ENCODE measurements around the gene KRT2. TPM values are rescaled to one million over a fixed set of nuclear protein-coding genes. Genes with fewer than 3 reads are reported as not detected.

The KRT2 gene
- total RNA-seq, 1 experiment from 2014 or later = not detected

GRCh38 chr12:52647601-52648000 is 4.4 kb downstream of the KRT2 start:
- Mint-ChIP-seq H3K4me1 (no peaks in the 10 kb centered on the region), H3K4me3 (no peak overlapping the region), H3K36me3 (no peaks in the 10 kb centered on the region), H3K9me3 (peaks cover 9% of the 10 kb centered on the region), H3K27ac (no peak overlapping the region), H3K27me3 (ENCODE audit: low read depth) (no peaks in the 10 kb centered on the region; the same call in 1 of the 2 replicates)
- POLR2A ChIA-PET = no interaction called here
- no peak for TF ChIP-seq ZNF219 (CRISPR knock-in tag; IDR thresholded peaks at IDR 0.05; ENCODE audit: borderline replicate concordance)
- no peak for TF ChIP-seq OVOL2 (CRISPR knock-in tag; IDR thresholded peaks at IDR 0.05; ENCODE audit: borderline replicate concordance)
- no peak for TF ChIP-seq RORB (CRISPR knock-in tag; IDR thresholded peaks at IDR 0.05)
- TF ChIP-seq ZNF232 (CRISPR knock-in tag; IDR thresholded peaks at IDR 0.05) = no peak
- TF ChIP-seq ZBTB43 (CRISPR knock-in tag; IDR thresholded peaks at IDR 0.05) = no peak
- no peak for TF ChIP-seq SMAD4 (CRISPR knock-in tag; IDR thresholded peaks at IDR 0.05)
- no peak for TF ChIP-seq ZNF138 (CRISPR knock-in tag; conservative IDR thresholded peaks at IDR 0.05)
- no peak for TF ChIP-seq KAT7 (CRISPR knock-in tag; IDR thresholded peaks at IDR 0.05; ENCODE audit: borderline replicate concordance)
- TF ChIP-seq FOXK1 (CRISPR knock-in tag; IDR thresholded peaks at IDR 0.05) = no peak
- TF ChIP-seq RELA (CRISPR knock-in tag; IDR thresholded peaks at IDR 0.05; ENCODE audit: borderline replicate concordance) = no peak
- no peak for TF ChIP-seq NR3C1 (CRISPR knock-in tag; conservative IDR thresholded peaks at IDR 0.05; ENCODE audit: low read depth)
- no peak for TF ChIP-seq ZSCAN18 (CRISPR knock-in tag; IDR thresholded peaks at IDR 0.05)
- no peak for TF ChIP-seq GRHL2 (CRISPR knock-in tag; IDR thresholded peaks at IDR 0.05; ENCODE audit: insufficient replicate concordance, severe bottlenecking)
- no peak for TF ChIP-seq ZNF671 (CRISPR knock-in tag; IDR thresholded peaks at IDR 0.05)
- TF ChIP-seq ZMAT4 (CRISPR knock-in tag; IDR thresholded peaks at IDR 0.05) = no peak
- CTCF ChIA-PET = interaction anchor here (0.7 to 2.4 kb wide), 6 partner anchors 45 to 260 kb away, joined by 3 to 8 read pairs (median 4); no protein-coding TSS in a partner anchor
- ATAC-seq = no peak
- no peak for DNase-seq (ENCODE audit: low spot score)

GRCh38 chr12:52646613-52647012 is 5.4 kb downstream of the KRT2 start:
- H3K4me3 Mint-ChIP-seq = no peak overlapping the region
- no peak overlapping the region for H3K27ac Mint-ChIP-seq
- DNase-seq (ENCODE audit: low spot score) = peak; percentile 29
- CTCF ChIA-PET = interaction anchor here (1.0 to 2.4 kb wide), 4 partner anchors 46 to 278 kb away, joined by 3 to 8 read pairs (median 4); no protein-coding TSS in a partner anchor
- no peak for ATAC-seq
- no peaks in the 10 kb centered on the region for H3K9me3 Mint-ChIP-seq
- no peak for TF ChIP-seq ZNF263 (CRISPR knock-in tag; IDR thresholded peaks at IDR 0.05; ENCODE audit: low read depth)
- H3K36me3 Mint-ChIP-seq = no peaks in the 10 kb centered on the region
- H3K27me3 Mint-ChIP-seq (ENCODE audit: low read depth) = no peaks in the 10 kb centered on the region; the same call in 1 of the 2 replicates
- no peaks in the 10 kb centered on the region for H3K4me1 Mint-ChIP-seq
- POLR2A ChIA-PET = no interaction called here

GRCh38 chr12:52645982-52646381 is 6.0 kb downstream of the KRT2 start:
- H3K36me3 Mint-ChIP-seq = no peaks in the 10 kb centered on the region
- no peak overlapping the region for H3K27ac Mint-ChIP-seq
- H3K9me3 Mint-ChIP-seq = no peaks in the 10 kb centered on the region
- no peaks in the 10 kb centered on the region for H3K4me1 Mint-ChIP-seq
- POLR2A ChIA-PET = no interaction called here
- CTCF ChIA-PET = interaction anchor here (1.0 to 2.4 kb wide), 4 partner anchors 46 to 277 kb away, joined by 3 to 8 read pairs (median 4); no protein-coding TSS in a partner anchor
- no peaks in the 10 kb centered on the region; the same call in 1 of the 2 replicates for H3K27me3 Mint-ChIP-seq (ENCODE audit: low read depth)
- ATAC-seq = no peak
- H3K4me3 Mint-ChIP-seq = no peak overlapping the region
- no peak for DNase-seq (ENCODE audit: low spot score)
- TF ChIP-seq FOXP4 (CRISPR knock-in tag; IDR thresholded peaks at IDR 0.05) = no peak
- no peak for TF ChIP-seq SOX15 (CRISPR knock-in tag; IDR thresholded peaks at IDR 0.05)
